ENCODE results near the gene CASKIN2.

The CASKIN2 gene

DNA sequence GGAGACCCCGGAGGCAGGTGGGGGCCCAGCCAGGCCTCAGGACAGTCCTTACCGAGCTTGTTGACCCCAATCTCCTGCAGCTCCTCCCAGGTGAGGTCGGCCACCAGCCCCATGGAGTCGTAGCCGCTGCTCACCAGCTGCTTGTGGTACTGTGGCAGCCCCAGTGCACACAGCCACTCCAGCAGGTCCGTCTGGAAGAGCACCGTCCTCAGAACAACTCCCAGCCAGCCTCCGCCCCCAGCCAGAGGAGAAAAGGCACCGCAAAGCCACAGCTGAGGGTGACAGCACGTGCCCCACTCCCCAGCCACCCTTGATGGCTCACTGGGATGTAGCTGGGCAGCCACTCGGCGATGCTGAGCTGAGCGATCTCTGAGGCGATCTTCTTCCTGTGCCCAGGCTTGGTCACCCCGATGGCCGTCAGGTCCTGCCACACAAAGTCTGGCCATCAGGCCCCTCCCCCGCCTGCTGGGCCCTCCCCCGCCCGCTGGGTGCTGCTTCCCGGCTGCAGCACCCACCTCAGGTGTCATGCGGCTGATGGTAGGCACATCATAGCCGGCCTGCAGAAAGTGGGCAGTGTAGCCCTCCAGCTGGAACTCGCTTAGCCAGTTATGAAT lies 11.9 kb downstream of the CASKIN2 start:
- no peak for DNase-seq

DNA sequence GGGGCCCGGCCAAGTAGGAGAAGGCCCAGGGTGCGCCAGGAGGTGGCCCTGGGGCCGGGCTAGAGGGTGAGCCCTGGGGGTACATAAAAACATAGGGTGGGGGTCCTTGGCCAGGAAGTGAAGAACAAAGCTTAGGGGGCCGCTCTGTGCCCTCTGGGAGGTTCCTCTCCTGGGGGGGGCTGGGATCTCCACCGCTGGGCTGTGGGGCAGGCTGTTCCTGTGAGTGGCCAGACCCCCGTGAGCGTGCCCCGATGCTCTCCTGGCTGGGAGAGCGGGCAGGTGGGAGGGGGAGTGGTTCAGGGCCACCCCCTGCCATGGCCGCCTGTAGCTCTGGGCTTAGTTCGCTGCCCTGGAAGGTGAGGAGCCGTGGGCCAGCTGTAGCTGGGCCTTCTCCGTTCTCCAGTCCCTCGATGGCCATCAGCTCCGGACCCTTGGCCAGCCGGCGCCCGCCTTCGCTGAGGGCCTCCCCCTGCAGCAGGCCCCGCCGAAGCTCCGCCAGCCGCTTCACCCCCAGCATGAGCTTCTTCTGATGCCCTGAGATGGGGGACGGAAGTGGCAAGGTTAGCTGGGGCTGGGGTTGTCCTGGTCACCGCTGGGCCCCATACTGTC lies 12.5 kb downstream of the CASKIN2 start:
- DNase-seq = no peak

DNA sequence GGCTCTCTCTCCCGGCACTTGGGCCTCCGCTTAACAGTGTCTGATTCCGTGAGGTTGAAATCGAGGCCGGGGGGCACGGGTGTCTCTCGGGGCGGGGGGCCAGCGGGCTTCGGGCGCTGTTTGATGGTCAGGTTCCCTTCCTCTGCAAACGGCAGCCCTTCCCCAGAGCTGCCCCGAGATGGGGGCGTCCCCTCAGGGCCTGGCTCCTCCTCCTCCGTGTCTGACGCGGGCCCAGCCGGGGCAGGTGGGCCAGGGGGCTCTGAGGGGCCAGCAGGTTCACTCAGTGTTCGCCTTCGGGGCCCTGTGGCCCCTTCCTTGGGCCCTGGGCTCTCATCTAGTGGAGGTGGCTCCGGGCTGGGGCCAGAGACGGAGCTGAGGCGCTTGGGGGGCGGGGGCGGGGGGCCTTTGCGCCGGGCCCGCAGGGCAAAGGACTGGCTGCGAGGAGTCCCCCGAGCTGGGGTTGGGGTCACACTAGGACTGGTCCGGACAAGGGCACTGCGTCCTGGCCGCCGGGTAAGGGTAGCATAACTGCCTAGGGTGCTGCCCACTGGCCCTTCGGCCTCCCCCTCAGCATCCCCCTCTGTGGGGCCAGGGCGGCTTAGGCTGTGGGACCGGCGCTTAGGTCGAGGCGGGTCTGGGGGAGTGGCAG lies 13.1 kb downstream of the CASKIN2 start:
- no peak for DNase-seq

DNA sequence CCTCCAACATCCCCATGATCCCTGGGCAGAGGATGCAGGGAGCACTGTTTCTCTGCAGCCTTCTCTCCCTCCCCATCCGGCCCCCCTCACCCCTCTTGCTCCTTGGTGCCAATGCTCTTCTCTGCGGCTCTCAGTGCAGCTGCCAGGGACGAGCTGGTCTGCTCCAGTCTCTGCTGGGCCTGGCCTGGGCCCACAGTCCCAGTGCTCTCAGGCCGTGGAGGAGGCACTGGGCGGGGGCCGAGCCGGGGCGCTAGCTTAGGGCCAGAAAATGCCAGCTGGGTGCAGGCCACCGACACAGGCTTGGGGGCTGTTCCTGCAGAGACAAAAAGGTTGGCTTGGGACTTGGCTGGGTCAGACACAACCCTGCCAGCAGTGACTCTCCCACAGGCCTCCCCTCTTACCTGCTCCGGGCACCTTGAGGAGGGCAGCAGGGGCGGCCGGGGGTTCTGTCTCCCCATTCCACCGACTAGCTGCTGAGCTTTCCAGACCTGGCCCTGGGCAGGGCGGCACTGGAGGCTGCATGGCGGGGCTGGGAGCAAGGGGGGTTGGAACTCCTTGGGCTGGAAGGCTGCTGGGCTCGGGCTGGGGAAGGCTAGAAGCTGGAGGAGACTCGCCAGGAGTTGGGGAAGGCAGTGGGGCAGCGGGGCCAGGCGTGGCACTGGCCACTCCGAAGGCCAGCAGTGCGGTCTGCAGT lies 13.8 kb downstream of the CASKIN2 start:
- no peak for DNase-seq

DNA sequence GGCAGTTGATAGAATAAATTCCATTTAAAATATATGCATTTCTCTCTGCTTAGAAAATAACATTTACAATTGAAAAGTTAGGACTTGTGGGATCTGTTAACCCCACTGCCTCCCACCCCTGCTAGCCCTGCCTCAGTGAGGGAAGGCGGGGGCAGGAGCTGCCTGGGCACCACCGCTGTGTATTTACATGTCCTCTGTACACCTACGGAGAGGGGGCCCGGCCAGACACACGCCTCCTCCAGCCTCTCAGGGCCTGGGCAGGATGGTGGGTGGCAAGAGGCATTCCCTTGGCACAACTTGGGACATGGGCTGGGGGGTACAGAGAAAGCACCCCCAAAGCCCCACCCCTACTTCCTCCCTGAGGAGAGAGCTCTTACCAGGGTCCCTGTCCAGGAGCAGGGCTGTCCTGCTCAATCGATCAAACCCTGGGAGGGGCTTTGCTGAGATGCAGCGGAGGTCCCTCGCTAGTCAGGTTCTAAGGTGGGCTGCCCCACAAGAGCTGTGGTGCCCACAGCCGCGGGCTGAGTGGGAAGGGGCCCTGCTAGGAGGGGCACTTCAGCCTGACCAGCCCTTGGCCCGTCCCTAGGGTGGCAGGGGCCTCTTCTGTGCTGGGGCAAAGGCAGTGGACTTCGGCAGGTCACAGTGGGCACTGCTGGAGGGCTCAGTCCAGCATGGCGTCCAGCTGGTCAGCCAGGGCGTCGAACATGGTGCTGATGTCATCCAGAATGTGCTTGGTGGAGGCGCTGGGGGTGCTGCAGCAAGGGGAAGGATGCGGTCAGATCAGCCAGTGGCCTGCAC lies 14.7 kb downstream of the CASKIN2 start:
- DNase-seq = no peak

DNA sequence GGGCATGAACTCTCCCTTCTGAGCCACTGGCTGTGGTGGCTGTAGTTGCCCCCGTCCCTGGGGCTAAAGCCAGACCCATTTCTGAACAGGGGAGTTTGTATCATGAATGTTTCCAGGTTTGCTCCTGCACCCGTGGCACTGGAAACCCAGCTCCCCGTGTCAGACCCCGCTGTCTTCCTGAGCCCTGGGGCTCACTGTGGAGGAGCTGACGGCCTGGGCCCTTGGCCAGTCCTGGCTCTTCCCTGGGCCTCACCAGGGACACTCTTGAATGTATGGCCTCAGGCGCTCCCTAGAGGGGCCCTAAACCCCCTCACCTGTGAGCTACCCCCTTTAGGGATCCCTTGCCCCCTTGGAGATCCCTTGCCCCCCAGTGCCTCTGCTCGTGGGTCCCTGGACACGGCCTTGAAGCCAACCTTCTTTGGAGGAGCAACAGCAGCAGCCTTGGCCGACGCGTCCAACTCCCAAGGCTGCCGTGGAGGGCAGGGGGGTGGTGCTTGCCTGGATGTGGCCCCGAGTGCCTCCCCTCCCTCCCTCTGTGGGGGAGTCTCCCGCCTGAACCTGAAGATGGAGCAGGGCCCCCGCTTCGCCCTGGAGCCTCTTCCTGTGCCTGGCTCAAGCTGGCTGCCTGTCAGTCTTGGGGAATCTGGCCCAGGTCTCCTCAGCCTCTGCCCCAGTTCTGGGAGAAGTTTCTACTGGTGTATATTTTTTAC lies 15.9 kb downstream of the CASKIN2 start:
- DNase-seq = no peak

DNA sequence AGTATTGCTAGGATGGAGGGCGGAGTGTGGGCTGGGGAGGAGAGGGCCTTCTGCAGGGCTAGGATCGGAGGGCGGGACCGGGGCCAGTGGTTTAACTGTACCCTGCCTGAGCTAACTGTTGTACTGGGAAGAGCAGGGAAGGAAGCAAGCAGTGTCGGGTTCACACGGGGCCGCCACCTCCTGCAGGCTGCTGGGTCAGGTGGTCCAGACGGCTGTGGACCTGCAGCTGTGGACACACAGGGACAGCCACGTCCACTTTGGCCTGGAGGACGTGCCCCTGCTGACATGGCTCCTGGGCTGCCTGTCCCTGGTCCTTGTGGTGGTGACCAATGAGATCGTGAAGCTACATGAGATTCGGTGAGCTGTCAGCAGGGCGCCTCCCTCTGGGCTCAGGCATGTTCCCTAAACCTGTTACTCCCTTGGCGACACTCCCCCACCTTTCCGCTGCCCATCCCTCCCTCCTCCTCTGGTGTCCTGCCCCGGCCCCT lies 16.6 kb downstream of the CASKIN2 start:
- no peak for DNase-seq

DNA sequence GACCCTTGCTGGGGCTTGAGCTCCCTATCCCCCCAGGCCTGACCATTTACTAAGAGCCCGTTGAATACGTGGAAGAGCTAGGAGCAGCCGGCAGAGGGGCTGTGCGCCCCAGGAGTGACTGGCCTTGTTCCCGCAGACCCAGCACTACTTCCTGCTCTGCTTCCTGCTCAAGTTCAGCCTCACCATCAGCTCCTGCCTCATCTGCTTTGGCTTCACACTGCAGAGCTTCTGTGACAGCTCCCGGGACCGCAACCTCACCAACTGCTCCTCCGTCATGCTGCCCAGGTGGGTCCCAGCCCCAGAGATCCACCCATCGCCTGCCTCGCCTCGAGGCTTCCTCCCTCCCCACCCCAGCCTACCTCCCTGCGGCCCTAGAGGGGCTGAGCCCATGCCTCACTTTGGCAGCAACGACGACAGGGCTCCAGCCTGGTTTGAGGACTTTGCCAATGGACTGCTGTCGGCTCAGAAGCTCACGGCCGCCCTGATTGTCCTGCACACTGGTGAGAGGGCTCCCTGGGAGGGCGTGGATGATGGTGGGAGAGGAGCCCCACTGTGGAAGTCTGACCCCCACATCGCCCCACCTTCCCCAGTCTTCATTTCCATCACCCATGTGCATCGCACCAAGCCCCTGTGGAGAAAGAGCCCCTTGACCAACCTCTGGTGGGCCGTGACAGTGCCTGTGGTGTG lies 17.2 kb downstream of the CASKIN2 start:
- no peak for DNase-seq

DNA sequence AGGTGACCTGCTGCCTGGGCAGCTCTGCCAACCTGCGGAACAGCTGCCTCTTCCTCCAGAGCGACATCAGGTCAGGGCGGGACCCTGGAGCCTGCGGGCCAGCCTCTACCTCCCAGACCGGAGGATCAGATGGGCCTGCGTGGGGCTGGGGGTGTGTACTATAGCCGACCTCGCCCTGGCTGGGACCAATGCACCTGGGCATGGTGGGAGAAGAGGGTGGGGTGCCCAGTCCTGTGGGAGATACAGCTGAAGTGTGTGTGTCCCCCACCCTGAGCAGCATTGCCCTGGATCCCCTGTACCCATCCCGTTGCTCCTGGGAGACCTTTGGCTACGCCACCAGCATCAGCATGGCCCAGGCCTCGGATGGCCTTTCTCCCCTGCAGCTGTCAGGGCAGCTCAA lies 19.3 kb downstream of the CASKIN2 start:
- DNase-seq = no peak

DNA sequence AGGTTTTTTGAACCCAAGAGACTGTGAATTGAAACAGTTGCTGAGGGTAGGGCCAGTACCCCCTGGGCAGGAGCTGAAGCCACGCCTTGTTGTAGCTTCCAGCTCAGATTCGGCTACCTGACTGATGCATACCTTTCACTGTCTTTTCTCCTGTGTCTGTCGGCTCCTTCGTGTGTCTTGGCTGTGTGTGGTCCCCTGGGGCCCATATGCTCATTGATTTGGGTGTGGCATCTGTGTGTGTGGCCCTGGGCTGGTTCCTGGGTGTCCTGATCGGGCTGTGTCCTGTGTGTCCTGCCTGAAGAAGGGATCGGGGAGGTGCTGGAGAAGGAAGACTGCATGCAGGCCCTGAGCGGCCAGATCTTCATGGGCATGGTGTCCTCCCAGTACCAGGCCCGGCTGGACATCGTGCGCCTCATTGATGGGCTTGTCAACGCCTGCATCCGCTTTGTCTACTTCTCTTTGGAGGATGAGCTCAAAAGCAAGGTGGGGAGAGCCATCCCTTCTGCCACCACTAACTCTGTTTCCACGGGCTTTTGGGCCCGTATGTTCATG lies 20.9 kb downstream of the CASKIN2 start:
- DNase-seq = no peak

DNA sequence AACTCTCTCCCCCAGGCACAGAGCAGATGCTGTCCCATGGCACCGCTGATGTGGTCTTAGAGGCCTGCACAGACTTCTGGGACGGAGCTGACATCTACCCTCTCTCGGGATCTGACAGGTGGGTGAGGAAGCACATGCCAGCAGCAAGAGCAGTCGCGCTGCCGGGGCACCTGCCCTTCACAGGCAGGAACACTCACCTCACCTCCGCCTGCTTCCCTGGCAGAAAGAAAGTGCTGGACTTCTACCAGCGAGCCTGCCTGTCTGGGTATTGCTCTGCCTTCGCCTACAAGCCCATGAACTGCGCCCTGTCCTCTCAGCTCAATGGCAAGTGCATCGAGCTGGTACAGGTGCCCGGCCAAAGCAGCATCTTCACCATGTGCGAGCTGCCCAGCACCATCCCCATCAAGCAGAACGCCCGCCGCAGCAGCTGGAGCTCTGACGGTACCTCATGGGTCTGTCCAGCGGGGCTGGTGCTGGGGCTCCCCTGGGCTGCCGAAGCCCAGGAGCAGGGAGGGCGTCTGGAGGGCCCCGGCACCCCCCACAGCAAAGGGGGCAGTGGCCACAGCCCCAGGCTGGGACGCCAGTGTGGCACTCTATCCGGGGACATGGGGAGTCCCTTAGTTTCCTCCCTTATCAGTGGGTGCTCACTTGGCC lies 21.7 kb downstream of the CASKIN2 start:
- no peak for DNase-seq

DNA sequence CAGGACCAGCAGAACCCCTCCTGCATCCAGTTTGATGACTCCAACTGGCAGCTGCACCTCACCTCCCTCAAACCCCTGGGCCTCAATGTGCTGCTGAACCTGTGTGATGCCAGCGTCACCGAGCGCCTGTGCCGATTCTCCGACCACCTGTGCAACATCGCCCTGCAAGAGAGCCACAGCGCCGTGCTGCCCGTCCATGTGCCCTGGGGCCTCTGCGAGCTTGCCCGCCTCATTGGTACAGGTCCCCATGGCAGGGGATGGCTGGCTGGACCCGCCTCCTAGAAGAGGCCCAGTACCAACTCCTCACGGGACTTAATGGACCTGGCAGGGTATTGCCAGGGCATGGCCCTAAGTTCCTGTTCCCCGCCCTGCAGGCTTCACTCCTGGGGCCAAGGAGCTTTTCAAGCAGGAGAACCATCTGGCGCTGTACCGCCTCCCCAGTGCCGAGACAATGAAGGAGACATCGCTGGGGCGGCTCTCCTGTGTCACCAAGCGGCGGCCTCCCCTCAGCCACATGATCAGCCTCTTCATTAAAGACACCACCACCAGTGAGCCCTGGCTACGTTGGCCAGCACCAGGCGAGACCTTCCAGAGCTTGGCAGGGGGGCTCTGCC lies 22.7 kb downstream of the CASKIN2 start:
- no peak for DNase-seq

DNA sequence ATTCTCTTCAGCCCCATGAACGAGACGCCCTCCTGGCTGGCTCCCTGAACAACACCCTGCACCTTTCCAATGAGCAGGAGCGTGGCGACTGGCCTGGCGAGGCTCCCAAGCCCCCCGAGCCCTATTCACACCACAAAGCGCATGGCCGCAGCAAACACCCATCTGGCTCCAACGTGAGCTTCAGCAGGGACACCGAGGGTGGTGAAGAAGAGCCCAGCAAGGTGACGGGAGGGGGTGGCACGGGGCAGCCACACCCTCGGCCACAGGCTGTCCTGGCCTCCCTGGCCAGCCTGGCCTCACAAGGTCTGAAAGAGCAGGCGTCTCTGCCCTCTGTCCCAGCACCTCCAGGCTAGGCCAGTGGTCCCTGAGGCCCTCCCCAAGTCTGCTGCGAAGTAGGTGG lies 23.7 kb downstream of the CASKIN2 start:
- DNase-seq = no peak

DNA sequence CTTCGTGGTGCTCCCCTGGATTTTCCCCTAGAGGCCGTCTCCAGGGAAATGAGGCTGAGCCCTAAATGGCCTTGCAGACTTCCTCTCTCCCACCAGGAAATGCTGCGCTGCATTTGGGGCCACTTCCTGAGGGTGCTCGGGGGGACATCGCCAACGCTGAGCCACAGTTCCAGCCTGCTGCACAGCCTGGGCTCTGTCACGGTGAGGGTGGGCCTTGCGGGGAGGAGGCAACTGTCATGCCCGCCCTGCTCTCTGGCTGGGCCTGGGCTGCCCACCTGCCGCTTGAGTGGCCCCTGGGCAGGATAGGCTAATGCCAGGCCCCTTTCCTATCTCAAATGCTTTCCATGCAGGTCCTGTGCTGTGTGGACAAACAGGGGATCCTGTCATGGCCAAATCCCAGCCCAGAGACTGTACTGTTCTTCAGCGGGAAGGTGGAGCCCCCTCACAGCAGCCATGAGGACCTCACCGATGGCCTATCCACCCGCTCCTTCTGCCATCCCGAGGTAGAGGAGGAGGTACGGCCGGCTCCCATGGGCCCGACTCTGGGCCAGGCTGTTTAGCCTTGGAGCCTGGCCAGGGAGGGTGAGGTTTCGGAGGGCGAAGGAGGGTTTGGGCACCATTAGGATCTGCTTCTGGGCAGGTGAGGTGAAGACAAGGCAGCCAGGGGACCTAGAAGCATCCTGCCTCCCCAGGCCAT lies 24.2 kb downstream of the CASKIN2 start:
- DNase-seq = no peak

DNA sequence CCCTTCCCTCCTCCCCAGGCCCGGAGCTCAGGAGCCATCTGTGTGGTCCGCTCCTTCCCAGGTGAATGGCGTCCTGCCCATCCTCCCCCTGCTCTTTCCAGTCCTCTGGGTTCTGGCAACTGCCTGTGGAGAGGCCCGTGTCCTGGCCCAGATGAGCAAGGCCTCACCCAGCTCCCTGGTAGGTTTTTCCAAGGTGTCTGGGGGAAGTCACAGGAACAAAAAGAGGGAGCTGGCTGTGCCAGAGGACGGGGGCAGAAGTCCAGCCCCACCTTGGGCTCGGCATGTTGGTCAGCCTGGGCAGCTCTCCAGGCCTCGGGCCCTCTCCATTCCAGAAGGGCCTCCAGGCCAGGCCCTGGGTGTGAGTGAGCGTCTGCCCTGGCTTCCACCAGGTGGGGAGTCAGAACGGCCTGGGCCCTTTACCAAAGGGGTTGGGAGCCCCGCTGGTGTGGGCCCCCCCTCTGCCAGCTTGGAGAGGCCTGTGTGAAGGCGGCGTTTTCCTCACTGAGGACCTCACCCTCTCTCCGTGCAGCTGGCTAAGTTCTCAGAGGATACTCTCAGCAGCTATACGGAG lies 25.1 kb downstream of the CASKIN2 start:
- no peak for DNase-seq

DNA sequence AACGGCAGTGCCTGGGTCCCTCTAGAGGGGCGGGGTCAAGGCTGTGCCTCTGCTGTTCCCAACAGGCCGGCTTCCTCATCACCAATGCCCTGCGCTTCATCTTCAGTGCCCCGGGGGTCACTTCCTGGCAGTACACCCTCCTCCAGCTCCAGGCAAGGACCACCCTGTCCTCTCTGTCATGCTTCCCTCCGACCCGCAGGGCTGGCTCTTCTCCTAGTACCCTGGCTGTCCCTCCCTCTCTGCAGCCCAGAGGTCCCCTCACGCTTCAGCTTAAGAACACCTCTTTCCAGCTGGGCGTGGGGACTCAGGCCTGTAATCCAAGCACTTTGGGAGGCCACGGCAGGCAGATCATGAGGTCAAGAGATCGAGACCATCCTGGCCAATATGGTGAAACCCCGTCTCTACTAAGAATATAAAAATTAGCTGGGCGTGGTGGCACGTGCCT lies 25.8 kb downstream of the CASKIN2 start:
- no peak for DNase-seq

DNA sequence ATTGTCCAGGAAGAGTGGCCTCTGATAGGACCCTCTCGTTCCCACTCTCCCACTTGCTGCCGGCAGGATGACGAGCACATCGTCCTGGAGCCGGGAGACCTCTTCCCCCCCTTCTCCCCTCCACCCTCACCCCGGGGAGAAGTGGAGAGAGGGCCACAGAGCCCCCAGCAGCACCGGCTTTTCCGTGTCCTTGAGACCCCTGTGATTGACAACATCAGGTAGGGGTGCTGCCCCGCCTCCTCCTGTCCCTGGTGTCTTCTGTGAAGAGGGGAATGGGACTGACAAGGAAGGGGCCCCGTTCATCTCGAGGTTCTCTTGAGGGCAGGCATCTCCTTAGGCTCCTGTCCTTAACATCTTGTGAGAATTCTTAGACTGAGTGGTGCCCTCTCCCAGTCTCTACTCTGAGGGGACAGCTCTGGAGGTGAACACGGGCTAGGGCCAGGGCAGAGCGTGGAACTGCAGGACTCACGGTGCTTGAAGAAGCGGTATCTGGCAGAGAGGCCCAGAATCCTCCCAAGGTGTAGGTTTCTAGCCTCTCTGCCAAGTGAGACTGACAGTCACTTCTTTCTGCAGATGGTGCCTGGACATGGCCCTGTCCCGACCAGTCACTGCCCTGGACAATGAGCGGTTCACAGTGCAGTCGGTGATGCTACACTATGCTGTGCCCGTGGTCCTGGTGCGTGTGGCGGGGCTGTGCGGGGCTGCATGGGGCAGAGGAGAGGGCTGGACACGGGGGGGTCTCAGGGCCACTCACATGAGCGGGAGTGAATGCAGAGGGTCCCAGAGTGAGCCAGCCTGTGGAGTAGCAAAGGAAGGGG lies 26.4 kb downstream of the CASKIN2 start:
- no peak for DNase-seq

DNA sequence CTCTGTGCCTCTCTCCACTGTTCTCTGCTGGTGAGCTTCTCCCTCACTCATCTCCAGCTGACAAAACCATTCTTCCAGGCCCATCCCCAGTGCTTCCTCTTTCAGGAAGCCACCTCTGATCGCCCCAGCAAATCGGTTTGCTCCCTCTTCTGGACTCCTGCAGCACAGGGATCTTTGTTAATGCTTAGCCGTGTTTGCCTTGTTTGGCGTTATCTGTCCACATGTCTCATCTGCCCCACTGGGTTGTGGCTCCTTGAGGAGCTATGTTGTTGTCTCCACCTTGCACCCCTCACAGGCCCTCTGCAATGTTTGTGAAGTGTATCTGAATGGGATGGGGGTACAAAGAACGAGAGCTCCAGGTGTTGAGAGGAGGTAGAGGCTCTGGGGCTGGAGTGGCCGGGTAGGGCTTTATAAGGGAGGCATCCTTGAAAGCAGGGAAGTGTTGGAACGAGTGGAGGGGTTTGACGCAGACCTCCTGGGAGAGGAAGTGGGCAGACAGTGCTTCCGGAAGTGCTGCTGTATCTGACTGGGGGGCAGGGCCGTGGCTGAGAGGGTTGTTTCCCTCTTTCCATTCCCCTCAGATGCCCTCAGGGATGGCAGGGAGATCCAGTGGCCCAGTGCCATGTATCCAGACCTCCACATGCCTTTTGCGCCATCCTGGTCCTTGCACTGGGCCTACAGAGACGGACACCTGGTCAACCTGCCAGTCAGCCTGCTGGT lies 27.8 kb downstream of the CASKIN2 start:
- peak; percentile 33 for DNase-seq
